Measurements from ENCODE around the gene PDGFC. TPM values are rescaled to one million over a fixed set of nuclear protein-coding genes. Genes with fewer than 3 reads are reported as not detected.

PDGFC gene
- total RNA-seq, 1 donor from 2014 or later, result 33.4 TPM

- DNase-seq (ENCODE audit: low spot score in 2 of 2), result no peak
- no peak for FAIRE-seq
Observed at GRCh38 chr4:156865451-156865850, 106.1 kb downstream of the PDGFC start.

GRCh38 chr4:156858071-156858470 lies 113.5 kb downstream of the PDGFC start:
- FAIRE-seq, result no peak

GRCh38 chr4:156838761-156839160 lies 132.8 kb downstream of the PDGFC start:
- DNase-seq (ENCODE audit: low spot score in 2 of 2) (no peak), FAIRE-seq (no peak)

More at GRCh38 chr4:156858071-156858470, 113.5 kb downstream of the PDGFC start:
- DNase-seq (ENCODE audit: low spot score in 2 of 2), result no peak

GRCh38 chr4:156837625-156838345 lies 133.8 kb downstream of the PDGFC start:
- no peak for DNase-seq (ENCODE audit: low spot score in 2 of 2)
- no peak for FAIRE-seq

GRCh38 chr4:156832886-156833285 lies 138.7 kb downstream of the PDGFC start:
- FAIRE-seq, result no peak

GRCh38 chr4:156830351-156830750 lies 141.2 kb downstream of the PDGFC start:
- no peak for DNase-seq (ENCODE audit: low spot score in 2 of 2)
- no peak for FAIRE-seq

More at GRCh38 chr4:156832886-156833285, 138.7 kb downstream of the PDGFC start:
- no peak for DNase-seq (ENCODE audit: low spot score in 2 of 2)

- DNase-seq (ENCODE audit: low spot score in 2 of 2) (no peak), FAIRE-seq (no peak)
Observed at GRCh38 chr4:156829201-156829873, 142.3 kb downstream of the PDGFC start.

- FAIRE-seq (no peak), DNase-seq (ENCODE audit: low spot score in 2 of 2) (no peak)
Observed at GRCh38 chr4:156827519-156827918, 144.1 kb downstream of the PDGFC start.

GRCh38 chr4:156825074-156825473 lies 146.5 kb downstream of the PDGFC start:
- DNase-seq (ENCODE audit: low spot score in 2 of 2) (no peak), FAIRE-seq (no peak)

- FAIRE-seq (no peak), DNase-seq (ENCODE audit: low spot score in 2 of 2) (no peak)
Observed at GRCh38 chr4:156824451-156825060, 147.0 kb downstream of the PDGFC start.

GRCh38 chr4:156820931-156821330 lies 150.7 kb downstream of the PDGFC start:
- no peak for FAIRE-seq
- DNase-seq (ENCODE audit: low spot score in 2 of 2), result no peak

- DNase-seq (ENCODE audit: low spot score in 2 of 2) (no peak), FAIRE-seq (no peak)
Observed at GRCh38 chr4:156816360-156816755, 155.2 kb downstream of the PDGFC start.

- no peak for DNase-seq (ENCODE audit: low spot score in 2 of 2)
Observed at GRCh38 chr4:156815717-156816359, 155.8 kb downstream of the PDGFC start.

GRCh38 chr4:156811963-156812362 lies 159.6 kb downstream of the PDGFC start:
- FAIRE-seq (no peak), DNase-seq (ENCODE audit: low spot score in 2 of 2) (no peak)

More at GRCh38 chr4:156815717-156816359, 155.8 kb downstream of the PDGFC start:
- FAIRE-seq, result no peak

- no peak for FAIRE-seq
Observed at GRCh38 chr4:156811286-156811685, 160.3 kb downstream of the PDGFC start.

GRCh38 chr4:156805696-156806095 lies 165.9 kb downstream of the PDGFC start:
- FAIRE-seq (no peak), DNase-seq (ENCODE audit: low spot score in 2 of 2) (no peak)

More at GRCh38 chr4:156811286-156811685, 160.3 kb downstream of the PDGFC start:
- no peak for DNase-seq (ENCODE audit: low spot score in 2 of 2)

GRCh38 chr4:156803056-156803455 lies 168.5 kb downstream of the PDGFC start:
- FAIRE-seq (no peak), DNase-seq (ENCODE audit: low spot score in 2 of 2) (no peak)

- DNase-seq (ENCODE audit: low spot score in 2 of 2), result no peak
- FAIRE-seq, result no peak
Observed at GRCh38 chr4:156800463-156800862, 171.1 kb downstream of the PDGFC start.

- DNase-seq (ENCODE audit: low spot score in 2 of 2), result no peak
- FAIRE-seq, result no peak
Observed at GRCh38 chr4:156799121-156799589, 172.4 kb downstream of the PDGFC start.

GRCh38 chr4:156798438-156798837 lies 173.2 kb downstream of the PDGFC start:
- no peak for DNase-seq (ENCODE audit: low spot score in 2 of 2)
- FAIRE-seq, result no peak

GRCh38 chr4:156797206-156797605 lies 174.4 kb downstream of the PDGFC start:
- no peak for FAIRE-seq
- no peak for DNase-seq (ENCODE audit: low spot score in 2 of 2)
